GM21515 (cell line): ENCODE data around the gene P3H3.
A peak's percentile ranks its signal among the peaks of the same experiment; 100 is the strongest.
"Not testable (repeated sequence)": the region's sequence is repeated elsewhere in the genome, so short reads cannot be mapped to it uniquely, and the experiment has no call there.

Experiments
- ATAC-seq: cut with Tn5 transposase; IDR thresholded peaks from one replicate; pipeline ENCODE4 v1.9.1; 2021; ENCODE audit not compliant: unreplicated experiment

The P3H3 gene

GRCh38 chr12:6865307-6865706, 37.1 kb downstream of the P3H3 start:
- not testable (repeated sequence) for ATAC-seq

GRCh38 chr12:6866163-6866919, 38.1 kb downstream of the P3H3 start:
- no peak for ATAC-seq

- ATAC-seq, result peak; percentile 3
These were observed 38.8 kb downstream of the P3H3 start for GRCh38 chr12:6866920-6867412.

GRCh38 chr12:6867413-6868210, 39.4 kb downstream of the P3H3 start, which contains the start of gene TPI1:
TPI1 (plus strand) TSS chr12:6867531; CDS start chr12:6867567, 36 bp downstream.
- ATAC-seq, result peak; percentile 52

GRCh38 chr12:6868211-6869048, 40.2 kb downstream of the P3H3 start:
- ATAC-seq, result no peak

- no peak for ATAC-seq
These were observed 41.1 kb downstream of the P3H3 start for GRCh38 chr12:6869049-6870021.

- ATAC-seq, result not testable (repeated sequence)
These were observed 42.1 kb downstream of the P3H3 start for GRCh38 chr12:6870304-6870703.

GRCh38 chr12:6871052-6871957, 43.1 kb downstream of the P3H3 start:
- no peak for ATAC-seq

- ATAC-seq, result peak; percentile 31
These were observed 44.2 kb downstream of the P3H3 start for GRCh38 chr12:6872073-6873048.

- peak; percentile 55 for ATAC-seq
These were observed 45.1 kb downstream of the P3H3 start, which contains the start of gene SPSB2 for GRCh38 chr12:6873094-6874014. SPSB2 (minus strand) TSS chr12:6873303; CDS start chr12:6872901, 402 bp downstream.

- not testable (repeated sequence) for ATAC-seq
These were observed 45.8 kb downstream of the P3H3 start for GRCh38 chr12:6874015-6874368.

- ATAC-seq, result not testable (repeated sequence)
These were observed 51.6 kb downstream of the P3H3 start for GRCh38 chr12:6879824-6880223.

GRCh38 chr12:6883252-6883651, 55.0 kb downstream of the P3H3 start:
- no peak for ATAC-seq

- no peak for ATAC-seq
These were observed 55.5 kb downstream of the P3H3 start for GRCh38 chr12:6883683-6884082.

- ATAC-seq, result no peak
These were observed 56.3 kb downstream of the P3H3 start for GRCh38 chr12:6884539-6884938.

- not testable (repeated sequence) for ATAC-seq
These were observed 58.2 kb downstream of the P3H3 start for GRCh38 chr12:6886206-6886999.
